ENCODE measurements around the gene ARHGAP28.

The ARHGAP28 gene, protein sequence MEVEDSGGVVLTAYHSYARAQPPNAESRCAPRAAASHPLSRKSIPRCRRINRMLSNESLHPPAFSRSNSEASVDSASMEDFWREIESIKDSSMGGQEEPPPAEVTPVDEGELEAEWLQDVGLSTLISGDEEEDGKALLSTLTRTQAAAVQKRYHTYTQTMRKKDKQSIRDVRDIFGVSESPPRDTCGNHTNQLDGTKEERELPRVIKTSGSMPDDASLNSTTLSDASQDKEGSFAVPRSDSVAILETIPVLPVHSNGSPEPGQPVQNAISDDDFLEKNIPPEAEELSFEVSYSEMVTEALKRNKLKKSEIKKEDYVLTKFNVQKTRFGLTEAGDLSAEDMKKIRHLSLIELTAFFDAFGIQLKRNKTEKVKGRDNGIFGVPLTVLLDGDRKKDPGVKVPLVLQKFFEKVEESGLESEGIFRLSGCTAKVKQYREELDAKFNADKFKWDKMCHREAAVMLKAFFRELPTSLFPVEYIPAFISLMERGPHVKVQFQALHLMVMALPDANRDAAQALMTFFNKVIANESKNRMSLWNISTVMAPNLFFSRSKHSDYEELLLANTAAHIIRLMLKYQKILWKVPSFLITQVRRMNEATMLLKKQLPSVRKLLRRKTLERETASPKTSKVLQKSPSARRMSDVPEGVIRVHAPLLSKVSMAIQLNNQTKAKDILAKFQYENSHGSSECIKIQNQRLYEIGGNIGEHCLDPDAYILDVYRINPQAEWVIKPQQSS

GRCh38 chr18:6729247-6730091, at the start of gene ARHGAP28:
Gene ARHGAP28 (plus strand): TSS chr18:6729716. CDS start chr18:6729822, 106 bp downstream.
- H3K4me1 Mint-ChIP-seq: peaks cover 6% of the 10 kb centered on the region
- H3K27me3 Mint-ChIP-seq: peaks cover 44% of the 10 kb centered on the region
- peak within 1 kb of the TSS; percentile 58 to 77 for H3K4me3 Mint-ChIP-seq
- no peak within 1 kb of the TSS for H3K27ac Mint-ChIP-seq
- peak; percentile 58 for ATAC-seq
- peaks cover 0 to 3% of the 10 kb centered on the region in 2 donors for H3K9me3 Mint-ChIP-seq
- peak in 1 of 2 donors; percentile 4 for DNase-seq

DNA sequence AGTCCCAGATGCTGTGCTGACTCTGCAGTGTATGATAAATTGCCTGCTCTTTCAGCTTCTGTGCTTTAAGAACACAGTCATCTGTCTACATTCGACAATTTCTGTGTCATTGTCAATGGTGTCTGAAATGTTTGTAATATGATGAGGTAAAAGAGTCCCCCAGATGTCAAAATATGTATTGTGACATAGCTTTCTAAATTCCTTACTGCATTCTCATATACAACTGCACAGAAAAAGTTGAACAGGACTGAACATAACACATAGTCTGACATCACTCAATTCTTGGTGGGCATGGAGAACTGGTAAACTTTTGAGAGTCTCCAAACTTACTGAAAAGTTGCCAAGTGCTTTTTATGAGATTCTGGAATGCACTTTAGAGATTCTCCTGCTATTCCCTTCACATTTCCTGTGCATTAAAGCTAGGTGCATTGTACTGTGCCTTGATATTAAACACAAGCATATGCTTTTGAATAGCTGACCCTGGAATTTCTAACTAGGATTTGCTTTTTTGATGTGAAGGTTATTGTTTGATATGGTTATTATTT, 48.1 kb upstream of the ARHGAP28 start:
- DNase-seq (no peak), ATAC-seq (no peak)
- H3K4me1 Mint-ChIP-seq: no peaks in the 10 kb centered on the region
- no peak overlapping the region for H3K27ac Mint-ChIP-seq
- H3K9me3 Mint-ChIP-seq: no peaks in the 10 kb centered on the region
- no peak overlapping the region for H3K4me3 Mint-ChIP-seq
- H3K27me3 Mint-ChIP-seq: no peaks in the 10 kb centered on the region

DNA sequence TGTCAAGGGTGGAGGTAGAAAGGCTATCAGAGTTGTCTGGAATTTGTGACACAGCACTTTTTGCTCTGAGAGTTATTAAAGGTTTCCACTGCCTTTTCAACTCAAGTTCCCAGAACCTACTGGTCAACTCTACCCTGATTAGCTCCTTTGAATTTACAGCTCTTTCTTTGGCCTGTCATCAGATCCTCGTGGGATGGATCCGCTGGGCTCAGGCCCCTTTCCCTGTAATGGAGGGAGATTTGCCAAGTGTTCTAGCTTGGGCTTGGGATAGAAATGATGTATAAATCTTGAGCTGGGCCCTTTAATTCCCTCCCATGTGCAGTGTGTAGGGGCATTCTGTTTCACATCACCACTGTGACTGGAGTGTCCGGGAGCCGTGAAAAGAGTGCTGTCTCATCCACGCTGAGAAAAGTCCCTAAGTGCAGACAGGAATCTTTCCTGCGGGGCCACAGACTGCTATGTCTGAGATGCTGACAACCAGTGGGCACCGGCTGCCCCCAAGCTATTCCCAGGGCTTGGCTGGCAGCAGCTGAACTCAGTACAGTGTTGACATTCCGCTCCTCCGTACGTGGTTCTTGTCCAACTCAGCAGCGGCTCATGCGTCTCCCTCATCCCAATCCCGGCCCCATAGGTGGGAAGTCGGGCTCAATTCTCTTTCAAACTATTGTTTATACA, 46.9 kb upstream of the ARHGAP28 start:
- Mint-ChIP-seq H3K27ac (no peak overlapping the region), H3K27me3 (no peaks in the 10 kb centered on the region), H3K4me3 (no peak overlapping the region), H3K9me3 (no peaks in the 10 kb centered on the region), H3K4me1 (no peaks in the 10 kb centered on the region)
- ATAC-seq (no peak), DNase-seq (no peak)

- no peak for ATAC-seq
- H3K27ac Mint-ChIP-seq: no peak overlapping the region
Measured at GRCh38 chr18:6683112-6683876, 46.2 kb upstream of the ARHGAP28 start.

DNA sequence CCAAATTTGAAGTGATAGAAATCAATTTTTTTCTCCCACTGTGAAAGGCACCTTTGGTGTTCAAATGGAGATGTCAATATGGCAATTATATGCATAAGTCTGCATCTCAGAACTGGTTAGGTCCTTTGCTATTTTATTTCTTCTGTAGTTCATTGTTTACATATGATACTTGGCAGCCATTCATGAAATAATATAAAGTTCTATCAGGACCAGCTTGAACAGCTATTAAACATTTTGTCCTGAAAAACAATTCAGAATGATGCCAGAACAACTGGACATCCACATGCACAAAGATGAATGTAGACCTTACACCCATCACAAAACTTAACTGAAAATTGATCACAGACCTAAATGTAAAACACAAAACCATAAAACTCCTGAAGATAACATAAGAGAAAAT, 41.8 kb upstream of the ARHGAP28 start:
- no peak overlapping the region for H3K27ac Mint-ChIP-seq
- H3K4me1 Mint-ChIP-seq: no peaks in the 10 kb centered on the region
- DNase-seq (no peak), ATAC-seq (no peak)
- H3K27me3 Mint-ChIP-seq: no peaks in the 10 kb centered on the region
- H3K9me3 Mint-ChIP-seq: peaks cover 0 to 7% of the 10 kb centered on the region in 2 donors
- no peak overlapping the region for H3K4me3 Mint-ChIP-seq

More at GRCh38 chr18:6683112-6683876, 46.2 kb upstream of the ARHGAP28 start:
- no peak overlapping the region for H3K4me3 Mint-ChIP-seq
- no peaks in the 10 kb centered on the region for H3K4me1 Mint-ChIP-seq
- no peaks in the 10 kb centered on the region for H3K9me3 Mint-ChIP-seq
- DNase-seq: no peak
- no peaks in the 10 kb centered on the region for H3K27me3 Mint-ChIP-seq

GRCh38 chr18:6708890-6709289, 20.6 kb upstream of the ARHGAP28 start:
- Mint-ChIP-seq H3K4me3 (no peak overlapping the region), H3K27ac (no peak overlapping the region), H3K27me3 (no peaks in the 10 kb centered on the region), H3K9me3 (peaks cover 0 to 5% of the 10 kb centered on the region in 2 donors), H3K4me1 (no peaks in the 10 kb centered on the region)
- DNase-seq (no peak), ATAC-seq (no peak)

- Mint-ChIP-seq H3K27me3 (no peaks in the 10 kb centered on the region), H3K27ac (no peak overlapping the region)
Measured at GRCh38 chr18:6711467-6711866, 18.0 kb upstream of the ARHGAP28 start.

GRCh38 chr18:6712401-6712800, 17.1 kb upstream of the ARHGAP28 start:
- DNase-seq (no peak), ATAC-seq (no peak)
- Mint-ChIP-seq H3K27me3 (no peaks in the 10 kb centered on the region), H3K9me3 (no peaks in the 10 kb centered on the region), H3K4me1 (no peaks in the 10 kb centered on the region), H3K27ac (no peak overlapping the region), H3K4me3 (no peak overlapping the region)

More at GRCh38 chr18:6711467-6711866, 18.0 kb upstream of the ARHGAP28 start:
- ATAC-seq (no peak), DNase-seq (no peak)
- Mint-ChIP-seq H3K4me1 (no peaks in the 10 kb centered on the region), H3K4me3 (no peak overlapping the region), H3K9me3 (peaks cover 0 to 5% of the 10 kb centered on the region in 2 donors)

- ATAC-seq: no peak
- H3K27me3 Mint-ChIP-seq: no peaks in the 10 kb centered on the region
- H3K9me3 Mint-ChIP-seq: no peaks in the 10 kb centered on the region
- DNase-seq: no peak
- H3K4me3 Mint-ChIP-seq: no peak overlapping the region
- no peak overlapping the region for H3K27ac Mint-ChIP-seq
- no peaks in the 10 kb centered on the region for H3K4me1 Mint-ChIP-seq
Measured at GRCh38 chr18:6714010-6714409, 15.5 kb upstream of the ARHGAP28 start.

- ATAC-seq: no peak
- no peak for DNase-seq
Measured at GRCh38 chr18:6718267-6718666, 11.2 kb upstream of the ARHGAP28 start.

DNA sequence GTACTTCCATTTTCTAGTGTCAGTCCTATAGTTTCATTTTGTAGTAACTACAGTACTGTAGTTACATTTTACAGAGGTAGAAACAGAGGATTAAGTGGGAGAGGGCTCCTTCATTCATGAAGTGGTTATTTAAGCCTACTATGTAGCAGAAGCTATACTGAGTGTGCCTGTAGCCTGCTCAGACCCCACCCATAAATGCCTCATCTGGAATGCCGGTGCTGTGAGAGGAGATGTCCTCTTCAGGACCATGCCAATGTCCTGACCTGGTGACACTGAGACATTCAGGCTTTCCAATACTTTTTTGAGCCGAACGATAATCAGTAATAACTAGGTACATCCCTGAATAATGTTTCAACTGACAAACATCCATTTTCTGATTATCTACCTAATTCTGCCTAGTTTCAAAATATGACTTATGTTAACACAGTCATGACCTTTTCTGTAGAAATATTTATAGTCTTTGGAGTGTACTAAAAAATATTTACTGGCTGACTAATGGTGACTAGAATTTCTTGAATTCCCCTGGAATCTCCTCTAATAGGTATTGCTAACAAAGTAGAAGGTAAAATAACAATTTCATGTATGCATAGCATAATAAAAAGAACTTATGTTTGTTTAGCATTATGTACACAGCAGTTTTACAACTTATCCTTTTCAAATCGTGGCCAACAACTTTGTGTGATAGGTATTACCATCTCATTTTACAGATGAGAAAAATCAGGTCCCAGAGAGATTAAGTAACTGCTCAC, 10.2 kb upstream of the ARHGAP28 start:
- no peaks in the 10 kb centered on the region for H3K9me3 Mint-ChIP-seq
- peaks cover under 1% of the 10 kb centered on the region for H3K27me3 Mint-ChIP-seq
- no peak overlapping the region for H3K27ac Mint-ChIP-seq
- no peak overlapping the region for H3K4me3 Mint-ChIP-seq
- ATAC-seq: no peak
- H3K4me1 Mint-ChIP-seq: no peaks in the 10 kb centered on the region
- DNase-seq: no peak

More at GRCh38 chr18:6718267-6718666, 11.2 kb upstream of the ARHGAP28 start:
- Mint-ChIP-seq H3K27me3 (no peaks in the 10 kb centered on the region), H3K4me1 (no peaks in the 10 kb centered on the region), H3K4me3 (no peak overlapping the region), H3K27ac (no peak overlapping the region), H3K9me3 (no peaks in the 10 kb centered on the region)

GRCh38 chr18:6719910-6720683, 9.4 kb upstream of the ARHGAP28 start:
- Mint-ChIP-seq H3K4me1 (no peaks in the 10 kb centered on the region), H3K27ac (no peak overlapping the region), H3K27me3 (peaks cover 7% of the 10 kb centered on the region), H3K4me3 (no peak overlapping the region), H3K9me3 (no peaks in the 10 kb centered on the region)
- DNase-seq (no peak), ATAC-seq (no peak)

DNA sequence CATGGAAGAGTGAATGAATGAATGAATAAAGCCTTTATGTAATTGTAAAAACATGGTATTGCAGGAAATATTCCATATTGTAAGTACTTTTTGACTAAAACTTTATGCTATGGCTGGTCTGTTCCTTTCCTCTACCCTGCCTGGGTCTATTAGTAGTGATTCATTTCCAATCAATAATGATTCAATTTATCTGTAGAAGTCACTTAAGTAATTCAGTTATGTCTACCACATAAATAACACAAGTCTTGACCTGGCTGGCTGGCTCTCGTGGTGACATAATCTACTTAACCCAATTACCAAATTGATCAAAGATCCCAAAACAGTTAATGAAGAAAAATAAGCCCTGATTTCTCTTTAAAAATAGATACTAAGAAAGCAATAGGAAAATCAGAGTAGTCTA, 7.8 kb upstream of the ARHGAP28 start:
- DNase-seq: no peak

More for the DNA sequence above, 7.8 kb upstream of the ARHGAP28 start:
- H3K4me3 Mint-ChIP-seq: no peak overlapping the region
- no peaks in the 10 kb centered on the region for H3K4me1 Mint-ChIP-seq
- H3K27ac Mint-ChIP-seq: no peak overlapping the region
- H3K27me3 Mint-ChIP-seq: peaks cover 13% of the 10 kb centered on the region
- ATAC-seq: no peak
- no peaks in the 10 kb centered on the region for H3K9me3 Mint-ChIP-seq

All from stimulated activated naive CD8-positive, alpha-beta T cell treated with anti-CD3 and anti-CD28 coated beads, Interleukin-15, amount 100 ng/mL, for 72 hours (primary cell).